DMS53 (cell line): Measurements from ENCODE around the gene NSG1.

ENCODE experiments used
- DNase-seq: peaks from one replicate; lab custom pipeline; 2025; lab: John Stamatoyannopoulos, UW

Gene NSG1

GRCh38 chr4:4374388-4375098, 12.4 kb upstream of the NSG1 start:
- no peak for DNase-seq

GRCh38 chr4:4376074-4376473, 10.8 kb upstream of the NSG1 start:
- no peak for DNase-seq

GRCh38 chr4:4377191-4377590, 9.7 kb upstream of the NSG1 start:
- no peak for DNase-seq

- DNase-seq, result no peak
Observed at GRCh38 chr4:4377732-4378460, 9.0 kb upstream of the NSG1 start.

- DNase-seq, result no peak
Observed at GRCh38 chr4:4379540-4380087, 7.3 kb upstream of the NSG1 start.

GRCh38 chr4:4383085-4383484, 3.8 kb upstream of the NSG1 start:
- no peak for DNase-seq

- peak; percentile 77 for DNase-seq
Observed at GRCh38 chr4:4384837-4385236, 2.1 kb upstream of the NSG1 start.

- DNase-seq, result no peak
Observed at GRCh38 chr4:4385729-4386295, 1.1 kb upstream of the NSG1 start.

GRCh38 chr4:4386296-4386735, 586 bp upstream of the NSG1 start:
- DNase-seq, result peak; percentile 31

GRCh38 chr4:4387531-4388310, 819 bp downstream of the NSG1 start:
- DNase-seq, result peak; percentile 46

GRCh38 chr4:4388311-4388790, 1.4 kb downstream of the NSG1 start:
- DNase-seq, result peak; percentile 56

- no peak for DNase-seq
Observed at GRCh38 chr4:4388836-4389575, 2.1 kb downstream of the NSG1 start.

- DNase-seq, result no peak
Observed at GRCh38 chr4:4390046-4390445, 3.1 kb downstream of the NSG1 start.

GRCh38 chr4:4390515-4391240, 3.8 kb downstream of the NSG1 start:
- no peak for DNase-seq

- no peak for DNase-seq
Observed at GRCh38 chr4:4391866-4392265, 5.0 kb downstream of the NSG1 start.

- DNase-seq, result no peak
Observed at GRCh38 chr4:4392501-4393183, 5.7 kb downstream of the NSG1 start.

- DNase-seq, result peak; percentile 33
Observed at GRCh38 chr4:4394644-4395043, 7.7 kb downstream of the NSG1 start.

- DNase-seq, result no peak
Observed at GRCh38 chr4:4395371-4395770, 8.5 kb downstream of the NSG1 start.

- DNase-seq, result peak; percentile 91
Observed at GRCh38 chr4:4395849-4396627, 9.1 kb downstream of the NSG1 start.
